HG03064 (cell line): Measurements from ENCODE around the gene EVI2A.

ENCODE experiments used
- ATAC-seq: cut with Tn5 transposase; IDR thresholded peaks from one replicate; pipeline ENCODE4 v1.9.1; 2021; ENCODE audit warnings: low read depth; ENCODE audit not compliant: unreplicated experiment

The EVI2A gene

GRCh38 chr17:31279401-31279800 is 42.0 kb downstream of the EVI2A start:
- ATAC-seq = no peak

DNA sequence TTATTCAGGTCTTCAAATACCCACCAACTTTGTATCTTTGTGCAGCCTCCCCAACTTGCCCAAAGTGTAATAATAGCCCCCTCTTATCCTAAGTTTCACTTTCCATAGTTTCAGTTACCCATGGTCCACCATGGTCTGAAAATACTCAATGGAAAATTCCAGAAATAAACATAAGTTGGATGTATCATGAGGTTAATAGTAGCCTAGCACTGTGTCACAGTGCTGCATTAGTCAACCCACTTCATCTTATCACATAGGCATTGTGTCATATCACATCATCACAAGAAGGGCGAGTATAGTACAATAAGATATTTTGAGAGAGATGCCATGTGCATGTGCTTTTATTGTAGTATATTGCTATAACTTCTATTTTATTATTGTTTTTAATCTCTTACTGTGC is 46.3 kb downstream of the EVI2A start:
- ATAC-seq = no peak

- ATAC-seq = no peak
Measured at GRCh38 chr17:31274252-31274651, 47.2 kb downstream of the EVI2A start.

DNA sequence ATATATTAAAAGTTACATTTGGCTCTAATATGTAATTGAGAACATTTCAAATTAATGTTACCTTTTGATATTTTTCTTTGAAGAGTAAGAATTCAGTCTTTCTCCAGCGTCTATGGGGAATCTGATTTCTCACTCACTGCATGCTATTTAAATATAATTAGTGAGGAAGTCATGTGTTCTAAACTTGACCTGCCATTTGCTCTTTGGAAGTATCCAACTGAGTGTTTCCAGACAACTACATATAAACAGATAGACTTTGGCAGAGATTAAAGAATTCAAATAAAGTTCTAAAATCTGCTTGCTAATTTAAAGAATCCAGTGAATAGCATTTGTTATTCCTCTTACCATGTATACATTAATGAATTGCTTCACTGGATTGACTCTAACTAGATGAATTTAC is 47.9 kb downstream of the EVI2A start:
- ATAC-seq = no peak

- no peak for ATAC-seq
Measured at GRCh38 chr17:31272803-31273202, 48.6 kb downstream of the EVI2A start.

DNA sequence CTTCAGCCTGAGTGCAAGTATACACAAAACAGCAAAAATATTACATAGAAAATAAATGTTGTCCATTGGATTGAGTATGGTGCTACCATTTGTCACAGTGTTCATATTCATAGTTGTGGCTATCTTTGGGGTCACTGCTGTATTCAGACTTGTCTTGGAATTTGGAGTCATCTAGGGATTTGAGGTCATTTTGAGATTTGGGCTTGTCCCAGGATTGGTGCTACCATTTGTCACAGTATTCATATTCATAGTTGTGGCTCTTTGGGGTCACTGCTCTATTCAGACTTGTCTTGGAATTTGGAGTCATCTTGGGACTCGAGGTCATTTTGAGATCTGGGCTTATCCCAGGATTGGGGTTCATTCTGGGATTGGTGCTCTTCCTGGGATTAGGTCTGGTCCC is 49.2 kb downstream of the EVI2A start:
- no peak for ATAC-seq

GRCh38 chr17:31269578-31269983 is 51.8 kb downstream of the EVI2A start:
- ATAC-seq = no peak

DNA sequence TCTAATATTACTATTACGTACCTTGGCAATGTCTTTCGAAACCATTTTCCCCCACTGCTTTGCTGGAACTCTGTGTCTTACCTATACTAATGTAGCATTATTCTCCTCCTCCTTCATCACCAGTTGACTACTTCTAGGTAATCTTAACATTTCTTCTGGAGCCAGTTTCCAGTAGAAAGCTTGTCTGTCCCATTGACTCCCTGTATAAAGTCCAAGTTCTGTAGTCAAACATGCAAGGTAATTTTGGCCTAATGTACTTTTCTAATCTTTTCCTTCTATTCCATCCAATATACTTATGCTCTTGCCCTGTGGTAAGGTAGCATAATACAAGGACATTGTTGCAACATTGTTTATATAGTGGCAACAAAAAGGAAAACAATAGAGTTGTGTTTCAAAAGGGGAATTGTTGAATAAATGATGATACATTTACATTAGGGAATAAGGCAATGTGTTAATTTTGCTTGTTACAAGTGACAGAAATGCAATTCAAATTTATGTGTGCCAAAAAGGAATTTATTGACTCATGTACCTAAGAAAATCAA is 52.3 kb downstream of the EVI2A start:
- no peak for ATAC-seq
